ENCODE results near the gene HEG1.

HEG1 gene

DNA sequence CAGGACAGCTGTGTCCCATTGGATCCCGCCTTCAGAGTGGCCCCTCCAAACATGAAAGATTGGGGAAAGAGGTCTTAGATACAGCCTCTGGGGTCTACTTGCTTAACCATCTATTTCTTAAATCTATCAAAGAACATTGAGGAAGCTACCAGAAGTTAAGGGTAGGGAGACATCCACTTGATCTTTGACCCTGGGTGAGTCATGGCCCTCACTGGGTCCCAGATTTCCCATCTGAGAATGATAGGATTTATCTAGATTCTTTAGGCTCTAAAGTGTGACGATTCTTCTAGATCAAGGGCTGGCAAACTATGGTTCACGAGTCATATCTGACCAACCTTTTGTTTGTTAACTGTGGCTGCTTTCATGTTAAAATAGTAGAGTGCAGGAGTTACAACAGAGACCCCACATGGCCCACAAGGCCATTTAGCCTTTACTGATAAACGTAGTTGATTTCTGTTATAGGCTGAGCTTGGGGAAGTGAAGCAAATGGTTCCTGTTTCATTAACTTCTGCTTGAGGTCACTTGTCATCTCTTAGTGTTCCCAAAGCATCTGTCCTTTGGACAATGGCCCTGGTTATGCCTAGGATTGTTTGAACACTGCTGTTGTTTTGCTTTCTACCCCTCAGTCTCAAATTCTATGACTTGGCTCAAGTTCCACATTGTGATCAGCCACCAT is 129.2 kb downstream of the HEG1 start:
- no peak for DNase-seq (ENCODE audit: low read depth, low spot score)
- no peak overlapping the region for H3K27ac ChIP-seq

DNA sequence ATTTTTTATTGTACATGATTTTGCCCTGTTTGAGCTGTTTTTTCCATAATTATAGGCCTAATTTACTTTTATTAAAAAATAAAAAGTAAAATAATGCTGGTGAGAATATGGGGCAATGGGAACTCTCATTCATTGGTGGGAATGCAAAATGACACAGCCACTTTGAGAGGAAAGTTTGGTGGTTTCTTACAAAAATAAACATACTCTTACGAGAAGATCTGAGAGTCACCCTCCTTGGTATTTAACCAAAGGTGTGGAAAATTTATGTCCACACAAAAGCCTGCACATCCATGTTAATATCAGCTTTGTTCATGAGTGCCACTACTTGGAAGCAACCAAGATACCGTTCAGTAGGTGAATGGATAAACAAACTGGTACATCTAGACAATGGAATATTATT is 131.1 kb downstream of the HEG1 start:
- no peak overlapping the region for H3K27ac ChIP-seq
- no peak for DNase-seq (ENCODE audit: low read depth, low spot score)

DNA sequence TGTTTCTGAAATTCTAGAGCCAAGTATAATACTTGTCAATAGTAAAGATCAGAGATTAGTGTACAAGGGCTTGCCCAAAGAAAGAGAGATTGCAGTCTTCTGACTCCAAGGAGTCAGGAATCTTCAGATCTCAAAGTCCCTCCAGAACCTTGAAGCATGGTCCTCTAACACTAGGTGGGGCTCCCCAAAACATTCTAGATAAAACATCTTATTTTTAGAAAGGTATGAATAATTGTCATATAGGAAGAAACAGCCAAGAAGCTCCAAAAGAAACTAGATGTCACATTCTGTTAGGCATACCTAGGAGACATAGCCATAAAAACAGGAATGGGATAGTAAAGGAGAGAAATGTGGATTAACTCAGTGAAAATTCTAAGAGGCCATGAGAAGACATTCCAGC is 132.0 kb downstream of the HEG1 start:
- DNase-seq (ENCODE audit: low read depth, low spot score), result no peak
- no peak overlapping the region for H3K27ac ChIP-seq

DNA sequence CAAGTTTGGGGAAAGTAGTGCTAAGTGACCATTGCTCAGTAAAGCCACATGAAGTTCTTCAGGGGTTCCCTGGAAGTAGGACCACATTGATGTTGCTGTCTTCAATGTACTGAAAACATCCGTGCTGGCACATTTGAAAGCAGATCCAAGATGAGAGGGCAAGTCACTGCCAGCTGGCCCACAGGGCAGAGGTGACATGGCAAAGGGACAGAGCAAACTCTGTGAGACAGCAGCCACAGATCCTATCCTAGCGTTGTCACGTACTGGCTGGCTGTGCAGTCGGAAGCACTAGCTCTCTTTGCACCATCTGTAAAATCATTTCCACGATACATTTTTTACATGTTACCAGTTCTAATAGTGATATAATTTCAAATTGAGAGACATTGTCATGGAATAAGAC is 135.1 kb downstream of the HEG1 start:
- no peak for DNase-seq (ENCODE audit: low read depth, low spot score)
- no peak overlapping the region for H3K27ac ChIP-seq

DNA sequence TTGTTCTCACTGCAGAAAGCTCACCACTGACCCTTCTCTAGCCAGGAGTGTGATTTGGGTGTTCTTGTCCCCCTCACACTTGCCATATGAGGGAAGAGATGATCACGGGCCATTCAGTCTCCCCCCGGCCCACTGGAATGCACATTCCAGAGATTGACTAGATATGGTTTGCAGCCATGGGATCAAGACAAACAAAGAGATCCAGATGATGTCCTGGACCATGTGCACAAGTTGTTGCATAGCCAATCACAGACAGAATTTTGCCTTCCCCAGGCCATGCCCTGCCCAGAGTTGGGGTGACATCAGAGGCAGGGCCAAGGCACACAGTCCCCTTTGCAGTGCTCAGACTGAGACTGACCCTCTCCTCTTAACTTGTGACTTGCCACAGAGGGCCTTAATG is 136.0 kb downstream of the HEG1 start:
- no peak for DNase-seq (ENCODE audit: low read depth, low spot score)
- H3K27ac ChIP-seq, result no peak overlapping the region

DNA sequence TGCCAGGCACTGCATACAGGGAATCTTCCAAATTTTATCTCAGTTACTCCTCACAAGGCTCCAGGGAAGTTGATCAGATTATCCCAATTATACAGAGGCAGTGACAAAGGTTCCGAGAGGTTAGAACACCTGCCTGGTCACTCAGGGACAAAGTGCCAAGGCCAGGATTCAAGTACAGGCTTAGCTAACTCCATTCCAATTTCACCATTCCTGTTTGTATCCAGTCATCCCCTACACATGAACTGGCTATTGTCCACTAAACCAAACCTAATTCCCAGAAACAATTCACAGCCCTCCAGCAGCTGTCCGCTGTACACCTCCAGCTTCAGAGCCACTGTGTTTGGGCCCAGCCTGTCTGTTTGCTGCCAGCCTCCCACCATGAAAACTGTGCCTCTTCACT is 137.3 kb downstream of the HEG1 start:
- no peak overlapping the region for H3K27ac ChIP-seq
- DNase-seq (ENCODE audit: low read depth, low spot score), result no peak

DNA sequence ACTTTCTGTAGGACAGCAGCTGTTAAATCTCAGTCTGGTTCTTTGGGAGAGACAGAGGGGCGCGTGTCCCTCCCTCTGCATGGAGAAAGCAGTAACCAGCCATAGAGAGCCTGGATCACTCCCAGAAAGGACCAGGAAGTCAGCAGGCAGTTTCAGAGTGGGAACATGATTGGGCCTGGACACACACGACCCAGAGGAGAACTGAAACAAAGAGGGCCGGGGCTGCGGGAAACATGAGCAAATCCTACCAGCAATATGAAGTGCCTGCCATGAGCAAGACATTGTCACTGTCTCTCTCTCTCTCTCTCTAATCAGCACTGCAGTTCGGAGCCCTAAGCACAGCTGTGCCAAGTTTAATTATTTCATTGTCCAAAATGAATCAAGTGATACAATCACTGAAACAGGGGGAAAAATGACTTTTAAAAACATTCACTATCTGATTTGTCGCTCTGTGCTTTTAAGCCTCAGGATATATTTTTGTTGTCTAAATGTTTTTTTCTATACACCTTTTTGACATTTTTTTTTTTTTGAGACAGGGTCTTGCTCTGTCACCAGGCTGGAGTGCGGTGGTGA is 138.9 kb downstream of the HEG1 start:
- H3K27ac ChIP-seq, result no peak overlapping the region
- no peak for DNase-seq (ENCODE audit: low read depth, low spot score)
